ENCODE results near the gene GNAZ. TPM values are rescaled to one million over a fixed set of nuclear protein-coding genes. Genes with fewer than 3 reads are reported as not detected.

Gene GNAZ
- polyA plus RNA-seq, 2 of the 4 experiments (the other 2 are of a cell fraction) = 1.9 to 2.5 TPM

DNA sequence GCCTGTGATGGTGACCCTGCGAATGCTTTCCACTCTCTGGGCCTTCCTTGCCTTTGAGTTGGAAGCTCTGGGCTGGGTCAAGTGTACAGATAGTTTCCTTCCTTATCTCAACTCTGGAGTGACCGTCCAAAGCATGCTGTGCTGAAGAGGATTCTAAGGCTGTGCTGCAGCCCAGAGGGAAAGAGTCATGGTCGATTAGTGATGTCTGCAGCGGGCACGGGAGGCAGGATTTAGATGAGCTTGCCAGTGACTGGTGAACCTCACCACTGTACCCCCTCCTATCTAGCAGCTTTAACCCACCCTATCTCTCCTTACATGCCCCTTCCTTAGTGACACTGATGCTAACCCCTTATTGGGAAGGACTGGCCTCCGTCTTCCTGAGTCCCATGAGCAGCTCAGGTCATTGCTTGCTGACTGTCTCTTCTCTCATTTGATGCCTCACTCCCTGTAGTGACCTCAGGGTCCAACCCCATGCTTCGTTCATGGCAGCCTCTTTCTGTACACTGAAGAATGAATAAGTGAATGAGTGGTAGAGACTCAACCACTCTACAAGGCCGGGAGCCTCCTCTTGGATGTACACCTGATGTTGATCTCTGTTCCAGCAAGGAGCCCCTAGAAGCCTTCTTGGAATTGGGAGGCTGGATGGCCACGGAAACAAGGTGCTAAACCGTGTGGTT lies 6.7 kb downstream of the GNAZ start:
- ATAC-seq (no peak), FAIRE-seq (no peak), DNase-seq (ENCODE audit: low read depth in 1 of 2, low spot score in 1 of 2) (no peak)
- TF ChIP-seq CBX8 (IDR thresholded peaks at IDR 0.05) (no peak), FOSB (CRISPR knock-in tag; IDR thresholded peaks at IDR 0.05) (no peak), TFCP2L1 (CRISPR knock-in tag; IDR thresholded peaks at IDR 0.05) (no peak), FOXS1 (CRISPR knock-in tag; IDR thresholded peaks at IDR 0.05) (no peak), JUNB (IDR thresholded peaks at IDR 0.05) (no peak), EP300 (IDR thresholded peaks at IDR 0.05) (no peak), NR3C1 (IDR thresholded peaks at IDR 0.05) (no peak), ZC3H11A (IDR thresholded peaks at IDR 0.05) (no peak), HEYL (CRISPR knock-in tag; IDR thresholded peaks at IDR 0.05) (no peak), CBX2 (IDR thresholded peaks at IDR 0.05; ENCODE audit: borderline replicate concordance, low read depth) (no peak), PBX3 (IDR thresholded peaks at IDR 0.05) (no peak), HOXB5 (CRISPR knock-in tag; IDR thresholded peaks at IDR 0.05) (no peak)
- ChIA-PET POLR2A (no interaction called here), CTCF (interaction anchor here (1.0 to 1.4 kb wide), 2 partner anchors 51 to 228 kb away, joined by 3 to 4 read pairs; no protein-coding TSS in a partner anchor)
- Histone ChIP-seq H3K4me3 (no peak overlapping the region), H3K27ac (no peak overlapping the region), H3K4me2 (no peak overlapping the region), H3K4me1 (no peaks in the 10 kb centered on the region), H3K9me3 (no peaks in the 10 kb centered on the region)
- WGBS (ENCODE audit: missing lambda C conversion rate) = 88% methylated on average over 10 of the region's 10 CpGs

DNA sequence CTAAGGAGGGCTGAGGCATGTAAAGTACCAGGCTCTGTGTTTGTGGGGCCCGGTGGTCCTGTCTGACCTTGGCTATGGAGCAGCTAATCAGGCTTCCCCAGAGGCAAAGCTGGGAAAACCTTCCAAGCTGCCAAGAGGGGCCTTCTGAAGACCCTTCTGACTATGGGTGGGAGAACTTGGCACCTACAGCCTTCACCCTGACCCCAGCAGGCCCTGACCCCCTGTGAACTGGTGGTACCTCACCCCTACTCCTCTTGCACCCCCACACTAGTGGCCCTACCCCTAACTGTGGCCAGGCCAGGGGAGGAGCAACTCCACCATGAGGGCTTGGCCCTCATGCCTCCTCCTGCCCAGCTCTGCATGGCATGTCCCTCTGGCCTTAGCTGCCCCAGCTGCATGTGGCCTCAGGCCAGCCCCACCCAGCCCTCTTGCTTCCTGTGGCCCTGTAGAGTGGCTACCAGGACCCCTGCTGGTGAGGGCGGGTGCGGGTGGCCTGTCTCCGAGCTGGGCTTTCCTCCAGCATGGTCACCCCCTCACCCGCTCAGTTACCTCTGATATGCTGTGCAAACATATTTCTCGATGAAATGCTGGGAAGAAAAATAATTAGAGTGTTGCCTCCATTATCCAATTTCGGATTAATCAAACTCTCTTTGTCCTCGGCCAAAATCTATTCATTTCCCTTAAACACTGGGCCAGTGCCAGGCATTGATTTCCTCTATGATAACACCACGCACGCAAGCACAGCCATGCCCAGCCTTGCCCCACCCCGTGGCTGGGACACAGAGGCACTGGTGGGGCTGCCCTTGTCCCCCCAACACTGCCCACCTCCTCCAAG lies 7.5 kb downstream of the GNAZ start:
- TF ChIP-seq HOXA7 (CRISPR knock-in tag; IDR thresholded peaks at IDR 0.05) (no peak), RAD21 (conservative IDR thresholded peaks at IDR 0.05 in 1 of 2, IDR thresholded peaks at IDR 0.05 in 1 of 2) (no peak), POLR2A (IDR thresholded peaks at IDR 0.05; ENCODE audit: low read length) (no peak), ZC3H11A (IDR thresholded peaks at IDR 0.05) (no peak), CHD4 (IDR thresholded peaks at IDR 0.05; ENCODE audit: borderline replicate concordance) (no peak), PHF8 (IDR thresholded peaks at IDR 0.05; ENCODE audit: borderline replicate concordance, low read depth) (no peak), CEBPB (IDR thresholded peaks at IDR 0.05) (no peak)
- Histone ChIP-seq H3K4me3 (no peak overlapping the region), H3K27ac (no peak overlapping the region), H3K4me1 (no peaks in the 10 kb centered on the region), H3K4me2 (no peak overlapping the region), H3K9me3 (no peaks in the 10 kb centered on the region)
- WGBS (ENCODE audit: missing lambda C conversion rate) = 86% methylated on average over 11 of the region's 11 CpGs
- ATAC-seq (no peak), DNase-seq (ENCODE audit: low read depth in 1 of 2, low spot score in 1 of 2) (no peak), FAIRE-seq (no peak)
- ChIA-PET POLR2A (no interaction called here), CTCF (interaction anchor here (1.4 kb wide), 1 partner anchor 50 kb away, joined by 4 read pairs; no protein-coding TSS in a partner anchor)

- no peak for ATAC-seq
- Histone ChIP-seq H3K4me3 (no peak overlapping the region), H3K27ac (no peak overlapping the region), H3K4me1 (no peaks in the 10 kb centered on the region), H3K4me2 (no peak overlapping the region), H3K9me3 (no peaks in the 10 kb centered on the region)
- ChIA-PET CTCF (no interaction called here), POLR2A (no interaction called here)
- WGBS (ENCODE audit: missing lambda C conversion rate) = 50% methylated on average over 1 of the region's 3 CpGs
- no peak for DNase-seq (ENCODE audit: low read depth in 1 of 2, low spot score in 1 of 2)
- FAIRE-seq = no peak
- no peak for TF ChIP-seq NFE2L2 (conservative IDR thresholded peaks at IDR 0.05; ENCODE audit: low read length)
- TF ChIP-seq FOSB (CRISPR knock-in tag; IDR thresholded peaks at IDR 0.05) = no peak
- TF ChIP-seq, protein P1, sequence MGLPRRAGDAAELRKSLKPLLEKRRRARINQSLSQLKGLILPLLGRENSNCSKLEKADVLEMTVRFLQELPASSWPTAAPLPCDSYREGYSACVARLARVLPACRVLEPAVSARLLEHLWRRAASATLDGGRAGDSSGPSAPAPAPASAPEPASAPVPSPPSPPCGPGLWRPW (IDR thresholded peaks at IDR 0.05) = no peak
- no peak for TF ChIP-seq MAZ (IDR thresholded peaks at IDR 0.05; ENCODE audit: borderline replicate concordance, low read depth, low read length)
- no peak for TF ChIP-seq MAFK (IDR thresholded peaks at IDR 0.05; ENCODE audit: partially characterized antibody)
- TF ChIP-seq ZSCAN20 (CRISPR knock-in tag; IDR thresholded peaks at IDR 0.05) = no peak
- no peak for TF ChIP-seq FOXS1 (CRISPR knock-in tag; IDR thresholded peaks at IDR 0.05)
- no peak for TF ChIP-seq RAD21 (conservative IDR thresholded peaks at IDR 0.05 in 1 of 2, IDR thresholded peaks at IDR 0.05 in 1 of 2)
- no peak for TF ChIP-seq TFCP2L1 (CRISPR knock-in tag; IDR thresholded peaks at IDR 0.05)
- TF ChIP-seq EHF (CRISPR knock-in tag; IDR thresholded peaks at IDR 0.05) = no peak
- no peak for TF ChIP-seq RARB (CRISPR knock-in tag; IDR thresholded peaks at IDR 0.05)
- no peak for TF ChIP-seq TP53 (CRISPR knock-in tag; IDR thresholded peaks at IDR 0.05)
- TF ChIP-seq ATOH8 (CRISPR knock-in tag; IDR thresholded peaks at IDR 0.05; ENCODE audit: low read depth) = no peak
- TF ChIP-seq HMGXB4 (CRISPR knock-in tag; IDR thresholded peaks at IDR 0.05; ENCODE audit: borderline replicate concordance) = no peak
- TF ChIP-seq POLR2A (IDR thresholded peaks at IDR 0.05; ENCODE audit: low read length) = no peak
- TF ChIP-seq SMC3 (IDR thresholded peaks at IDR 0.05) = no peak
- TF ChIP-seq JUNB (IDR thresholded peaks at IDR 0.05) = no peak
- TF ChIP-seq HOXB5 (CRISPR knock-in tag; IDR thresholded peaks at IDR 0.05) = no peak
Observed at GRCh38 chr22:23078462-23078787, 8.1 kb downstream of the GNAZ start.

Data from A549 (cell line).